Left ventricle myocardium inferior (tissue), 1 donor: ENCODE results near the gene GUCA1A. TPM values are rescaled to one million over a fixed set of nuclear protein-coding genes. Genes with fewer than 3 reads are reported as not detected.

Source experiments
- DNase-seq: peaks from one replicate; pipeline ENCODE4 v3.0.0-alpha.2; 2020
- H3K27ac ChIP-seq: fragments of 200-600 bp; replicated peaks from 2 replicates; pipeline ENCODE4 v1.8.0; 2021
- H3K27me3 ChIP-seq: fragments of 200-600 bp; 2 replicates; pipeline ENCODE4 v1.8.0; 2021; ENCODE audit warnings: low read depth
- H3K36me3 ChIP-seq: fragments of 200-600 bp; 2 replicates; pipeline ENCODE4 v1.8.0; 2021
- H3K4me1 ChIP-seq: fragments of 200-600 bp; 2 replicates; pipeline ENCODE4 v1.8.0; 2021
- H3K4me3 ChIP-seq: fragments of 200-600 bp; 2 replicates; pipeline ENCODE4 v1.8.0; 2021; ENCODE audit warnings: mild to moderate bottlenecking, moderate library complexity
- H3K9me3 ChIP-seq: fragments of 200-600 bp; replicated peaks from 2 replicates; pipeline ENCODE4 v1.8.0; 2021
- intact Hi-C: fragments of 100-400 bp; cut with micrococcal nuclease; formaldehyde crosslinking; loops from one replicate; pipeline ENCODE4 v1.11.0; 2022
- total RNA-seq: library from RNA; stranded (reverse); fragmentation: NEBNext Ultra II Directional; extraction: Animal tissue kit (Norgen Biotek cat#: 25700); gene quantifications from one replicate; pipeline ENCODE4 v1.2.1, GENCODE V29; 2021
- TF ChIP-seq, protein P1 (sequence below): fragments of 200-600 bp; IDR thresholded peaks from 2 replicates; pipeline ENCODE4 v1.8.0; 2021; ENCODE audit warnings: antibody characterized with exemption, mild to moderate bottlenecking, borderline replicate concordance
- donor health status: DM: no; HTN: yes; CAD: no; lungs with severe emphysema.

The GUCA1A gene
- total RNA-seq, 1 donor from 2014 or later: not detected

DNA sequence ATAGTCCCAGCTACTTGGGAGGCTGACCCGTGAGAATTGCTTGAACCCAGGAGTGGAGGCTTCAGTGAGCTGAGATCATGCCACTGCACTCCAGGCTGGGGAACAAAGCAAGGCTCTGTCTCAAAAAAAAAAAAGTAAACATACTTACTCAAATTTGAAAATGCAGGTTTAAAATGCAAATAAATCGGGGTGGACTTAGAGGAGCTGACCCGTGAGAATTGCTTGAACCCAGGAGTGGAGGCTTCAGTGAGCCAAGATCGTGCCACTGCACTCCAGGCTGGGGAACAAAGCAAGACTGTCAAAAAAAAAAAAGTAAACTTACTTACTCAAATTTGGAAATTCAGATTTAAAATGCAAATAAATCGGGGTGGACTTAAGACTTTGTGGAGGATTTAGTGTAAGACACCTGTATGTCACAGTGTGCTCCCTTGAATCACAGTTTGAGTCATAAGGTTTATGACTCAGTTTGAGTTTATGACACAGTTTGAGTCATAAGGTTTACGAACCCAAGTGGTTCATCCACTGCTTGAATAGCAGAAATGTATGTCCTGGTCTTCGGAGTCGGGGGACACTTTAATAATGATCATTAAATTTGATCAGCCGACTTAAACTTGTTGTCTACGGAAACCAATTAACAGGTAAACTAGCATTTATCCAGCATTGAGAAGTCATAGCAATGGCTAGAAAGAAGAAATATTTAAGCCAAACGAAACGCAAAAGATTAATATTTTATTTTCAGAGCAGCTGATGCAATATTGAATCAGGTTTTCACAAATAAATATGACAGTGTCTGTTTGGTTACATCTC is 51.3 kb downstream of the GUCA1A start:
- Histone ChIP-seq H3K9me3 (no peaks in the 10 kb centered on the region), H3K27me3 (no peaks in the 10 kb centered on the region), H3K27ac (no peak overlapping the region), H3K36me3 (no peaks in the 10 kb centered on the region), H3K4me3 (no peak overlapping the region), H3K4me1 (peaks cover 5% of the 10 kb centered on the region)
- DNase-seq: no peak
- TF ChIP-seq, protein P1, sequence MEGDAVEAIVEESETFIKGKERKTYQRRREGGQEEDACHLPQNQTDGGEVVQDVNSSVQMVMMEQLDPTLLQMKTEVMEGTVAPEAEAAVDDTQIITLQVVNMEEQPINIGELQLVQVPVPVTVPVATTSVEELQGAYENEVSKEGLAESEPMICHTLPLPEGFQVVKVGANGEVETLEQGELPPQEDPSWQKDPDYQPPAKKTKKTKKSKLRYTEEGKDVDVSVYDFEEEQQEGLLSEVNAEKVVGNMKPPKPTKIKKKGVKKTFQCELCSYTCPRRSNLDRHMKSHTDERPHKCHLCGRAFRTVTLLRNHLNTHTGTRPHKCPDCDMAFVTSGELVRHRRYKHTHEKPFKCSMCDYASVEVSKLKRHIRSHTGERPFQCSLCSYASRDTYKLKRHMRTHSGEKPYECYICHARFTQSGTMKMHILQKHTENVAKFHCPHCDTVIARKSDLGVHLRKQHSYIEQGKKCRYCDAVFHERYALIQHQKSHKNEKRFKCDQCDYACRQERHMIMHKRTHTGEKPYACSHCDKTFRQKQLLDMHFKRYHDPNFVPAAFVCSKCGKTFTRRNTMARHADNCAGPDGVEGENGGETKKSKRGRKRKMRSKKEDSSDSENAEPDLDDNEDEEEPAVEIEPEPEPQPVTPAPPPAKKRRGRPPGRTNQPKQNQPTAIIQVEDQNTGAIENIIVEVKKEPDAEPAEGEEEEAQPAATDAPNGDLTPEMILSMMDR: no peak
- intact Hi-C loops: no loop called here

- H3K27ac ChIP-seq: no peak overlapping the region
- peaks cover 5% of the 10 kb centered on the region for H3K4me1 ChIP-seq
- no peak for DNase-seq
- TF ChIP-seq, protein P1: no peak
- intact Hi-C loops: no loop called here
- no peak overlapping the region for H3K4me3 ChIP-seq
- no peaks in the 10 kb centered on the region for H3K9me3 ChIP-seq
- no peaks in the 10 kb centered on the region for H3K27me3 ChIP-seq
- no peaks in the 10 kb centered on the region for H3K36me3 ChIP-seq
Measured at GRCh38 chr6:42225029-42225339, 51.8 kb downstream of the GUCA1A start.

DNA sequence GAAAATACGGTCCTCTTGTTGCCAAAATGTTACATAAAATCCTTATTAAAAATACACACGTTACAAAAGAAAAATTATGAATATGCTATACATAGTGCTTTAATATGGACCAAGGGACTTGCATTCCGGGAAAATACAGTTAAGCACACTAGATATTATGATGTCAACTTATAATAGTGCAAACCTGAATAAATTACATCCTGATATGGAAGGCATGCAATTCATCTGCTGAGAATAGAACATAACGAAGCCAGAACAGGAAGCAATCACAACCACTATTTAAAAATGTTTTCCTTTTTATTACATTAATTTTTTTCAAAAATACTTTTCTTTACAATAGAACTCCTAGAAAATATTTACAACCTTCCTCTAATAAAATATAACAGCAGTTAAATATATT is 52.3 kb downstream of the GUCA1A start:
- Histone ChIP-seq H3K27me3 (no peaks in the 10 kb centered on the region), H3K36me3 (no peaks in the 10 kb centered on the region), H3K27ac (no peak overlapping the region), H3K4me3 (no peak overlapping the region), H3K4me1 (peaks cover 5% of the 10 kb centered on the region), H3K9me3 (no peaks in the 10 kb centered on the region)
- no peak for DNase-seq
- TF ChIP-seq, protein P1: no peak
- intact Hi-C loops: no loop called here

- intact Hi-C loops: no loop called here
- H3K27me3 ChIP-seq: no peaks in the 10 kb centered on the region
- TF ChIP-seq, protein P1: no peak
- no peak overlapping the region for H3K27ac ChIP-seq
- no peaks in the 10 kb centered on the region for H3K36me3 ChIP-seq
- H3K9me3 ChIP-seq: no peaks in the 10 kb centered on the region
- H3K4me1 ChIP-seq: peaks cover 5% of the 10 kb centered on the region
- no peak for DNase-seq
- no peak overlapping the region for H3K4me3 ChIP-seq
Measured at GRCh38 chr6:42226161-42226611, 53.0 kb downstream of the GUCA1A start.

GRCh38 chr6:42226645-42227143 is 53.5 kb downstream of the GUCA1A start:
- peaks cover 3% of the 10 kb centered on the region for H3K36me3 ChIP-seq
- H3K4me3 ChIP-seq: no peak overlapping the region
- no peak for DNase-seq
- H3K4me1 ChIP-seq: peaks cover 5% of the 10 kb centered on the region
- no peak overlapping the region for H3K27ac ChIP-seq
- no peaks in the 10 kb centered on the region for H3K9me3 ChIP-seq
- H3K27me3 ChIP-seq: no peaks in the 10 kb centered on the region
- TF ChIP-seq, protein P1: no peak
- intact Hi-C loops: no loop called here
